Smooth muscle cell (in vitro differentiated cells): ENCODE data around the gene ETS2. TPM values are rescaled to one million over a fixed set of nuclear protein-coding genes. Genes with fewer than 3 reads are reported as not detected.
A peak's percentile ranks its signal among the peaks of the same experiment; 100 is the strongest.

Source experiments
- DNase-seq: peaks from one replicate; lab custom pipeline; 2025; ENCODE audit not compliant: unreplicated experiment; lab: John Stamatoyannopoulos, UW
- H2AFZ ChIP-seq: fragments of 200-600 bp; sonication (generic); 2 replicates; pipeline ENCODE4 v1.6.0; 2016; ENCODE audit warnings: antibody characterized with exemption, low read depth, mild to moderate bottlenecking
- H3F3A ChIP-seq: fragments of 200-600 bp; sonication (generic); 2 replicates; pipeline ENCODE4 v1.6.0; 2017; ENCODE audit warnings: antibody characterized with exemption, low read depth
- H3K27ac ChIP-seq: fragments of 200-600 bp; sonication (generic); 2 replicates; pipeline ENCODE4 v1.5.1; 2016; ENCODE audit warnings: low read depth, mild to moderate bottlenecking
- H3K27me3 ChIP-seq: fragments of 200-600 bp; sonication (generic); 2 replicates; pipeline ENCODE4 v1.6.1; 2016; ENCODE audit warnings: low read depth, mild to moderate bottlenecking
- H3K36me3 ChIP-seq: fragments of 200-600 bp; sonication (generic); 2 replicates; pipeline ENCODE4 v1.5.1; 2016; ENCODE audit warnings: low read depth
- H3K4me1 ChIP-seq: fragments of 200-600 bp; sonication (generic); 2 replicates; pipeline ENCODE4 v1.5.1; 2016; ENCODE audit warnings: low read depth
- H3K4me2 ChIP-seq: fragments of 200-600 bp; sonication (generic); 2 replicates; pipeline ENCODE4 v1.6.0; 2016; ENCODE audit warnings: mild to moderate bottlenecking
- H3K4me3 ChIP-seq: fragments of 200-600 bp; sonication (generic); 2 replicates; pipeline ENCODE4 v1.5.1; 2016; ENCODE audit warnings: mild to moderate bottlenecking
- H3K79me2 ChIP-seq: fragments of 200-600 bp; sonication (generic); 2 replicates; pipeline ENCODE4 v1.6.0; 2016; ENCODE audit warnings: low read depth, mild to moderate bottlenecking
- H3K9ac ChIP-seq: fragments of 200-600 bp; sonication (generic); 2 replicates; pipeline ENCODE4 v1.6.0; 2016; ENCODE audit warnings: low read depth
- H3K9me3 ChIP-seq: fragments of 200-600 bp; sonication (generic); replicated peaks from 2 replicates; pipeline ENCODE4 v1.5.1; 2016; ENCODE audit warnings: low read depth
- H4K20me1 ChIP-seq: fragments of 200-600 bp; sonication (generic); 2 replicates; pipeline ENCODE4 v1.6.0; 2016; ENCODE audit warnings: low read depth
- CTCF ChIP-seq: fragments of 200-600 bp; sonication (generic); IDR thresholded peaks from 2 replicates; pipeline ENCODE4 v1.5.1; 2017; ENCODE audit warnings: borderline replicate concordance, mild to moderate bottlenecking, antibody characterized with exemption; ENCODE audit not compliant: insufficient read depth, poor library complexity, severe bottlenecking
- WGBS: methylation state at CpG from one replicate; pipeline ENCODE4 v1.1.7; 2016; ENCODE audit warnings: low lambda C conversion rate; 5-methylcytosine and 5-hydroxymethylcytosine counted together
- polyA plus RNA-seq: library from polyadenylated mRNA; unstranded; fragments of >200 nt; fragmentation: Nextera tagmentation; extraction: Ambion mirVana; gene quantifications from 2 replicates; pipeline ENCODE4 v1.2.1, GENCODE V29; 2016
- total RNA-seq: library from RNA; depleted of rRNA; stranded (reverse); fragments of >200 nt; gene quantifications from 2 replicates; pipeline ENCODE4 v1.2.3, GENCODE V29; 2014

Gene ETS2
- total and polyA plus RNA-seq, 2 experiments from 2014 or later, result 65.9 to 77.7 TPM

DNA sequence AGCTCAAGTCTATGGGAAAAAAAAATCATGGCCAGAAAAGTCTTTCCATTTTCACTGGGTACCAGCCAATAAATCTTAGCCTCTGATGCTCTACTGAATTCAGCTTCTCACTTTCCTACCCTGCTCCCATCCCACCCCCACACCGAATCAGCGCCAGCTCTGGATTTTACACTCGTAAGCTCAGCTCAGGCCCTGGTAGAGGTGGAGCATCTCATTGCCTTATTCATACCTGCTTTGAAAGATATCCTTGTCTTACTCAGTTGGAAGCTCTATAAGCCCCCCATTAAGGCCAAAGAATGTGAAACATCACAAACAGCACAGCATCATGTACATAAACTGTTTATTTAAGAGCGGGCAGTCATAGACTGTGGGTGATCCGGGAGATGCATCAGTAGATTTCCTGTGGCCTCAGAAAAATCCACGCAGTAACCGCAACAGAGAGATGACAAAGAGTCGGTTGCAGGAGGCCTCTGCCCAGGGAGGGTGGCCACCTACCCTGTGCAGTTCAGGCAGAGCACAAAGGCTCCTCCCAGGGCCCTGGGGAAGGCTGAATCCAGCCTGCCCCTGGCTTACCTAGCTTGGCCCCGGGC, 36.4 kb upstream of the ETS2 start:
- H2AFZ ChIP-seq, result no peak overlapping the region
- H3K79me2 ChIP-seq, result peaks cover 26% of the 10 kb centered on the region
- no peak for DNase-seq
- peak overlapping the region; percentile 99 for H3K27ac ChIP-seq
- H3F3A ChIP-seq, result peaks cover 33% of the 10 kb centered on the region
- no peak overlapping the region for H3K4me3 ChIP-seq
- 18% methylated on average over 9 of the region's 9 CpGs for WGBS
- H3K9me3 ChIP-seq, result no peaks in the 10 kb centered on the region
- H3K4me1 ChIP-seq, result peaks cover 23% of the 10 kb centered on the region
- peaks cover 4% of the 10 kb centered on the region for H3K36me3 ChIP-seq
- H4K20me1 ChIP-seq, result no peaks in the 10 kb centered on the region
- H3K9ac ChIP-seq, result peak overlapping the region; percentile 95
- no peak for TF ChIP-seq CTCF
- peak overlapping the region; percentile 66 for H3K4me2 ChIP-seq
- H3K27me3 ChIP-seq, result no peaks in the 10 kb centered on the region

DNA sequence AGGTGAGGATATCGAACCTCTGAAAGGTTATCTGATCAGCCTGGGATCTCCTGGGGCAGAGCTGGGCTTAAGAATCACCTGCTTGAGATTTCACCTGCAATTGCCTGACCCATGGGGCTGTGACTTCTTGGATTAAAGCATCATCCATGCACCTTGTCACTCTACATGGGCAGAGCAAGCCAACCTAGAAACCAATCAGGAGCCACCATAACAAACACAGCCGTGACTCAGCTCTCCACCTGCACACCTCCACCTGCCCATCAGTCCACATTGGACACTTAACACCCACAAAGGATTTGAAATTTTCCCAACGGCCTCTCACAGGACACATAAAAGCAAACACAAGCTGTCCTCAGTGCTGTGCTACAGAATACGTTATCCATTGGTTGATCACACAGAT, 35.1 kb upstream of the ETS2 start:
- Histone ChIP-seq H4K20me1 (no peaks in the 10 kb centered on the region), H3F3A (peaks cover 33% of the 10 kb centered on the region), H3K27ac (peak overlapping the region; percentile 99), H3K36me3 (peaks cover 2% of the 10 kb centered on the region), H3K79me2 (peaks cover 14% of the 10 kb centered on the region), H3K27me3 (no peaks in the 10 kb centered on the region), H3K4me3 (no peak overlapping the region), H3K4me1 (peaks cover 23% of the 10 kb centered on the region), H2AFZ (no peak overlapping the region), H3K9ac (peak overlapping the region; percentile 95), H3K4me2 (peak overlapping the region; percentile 66), H3K9me3 (no peaks in the 10 kb centered on the region)
- TF ChIP-seq CTCF, result no peak
- no peak for DNase-seq
- WGBS, result 87% methylated on average over 4 of the region's 4 CpGs

DNA sequence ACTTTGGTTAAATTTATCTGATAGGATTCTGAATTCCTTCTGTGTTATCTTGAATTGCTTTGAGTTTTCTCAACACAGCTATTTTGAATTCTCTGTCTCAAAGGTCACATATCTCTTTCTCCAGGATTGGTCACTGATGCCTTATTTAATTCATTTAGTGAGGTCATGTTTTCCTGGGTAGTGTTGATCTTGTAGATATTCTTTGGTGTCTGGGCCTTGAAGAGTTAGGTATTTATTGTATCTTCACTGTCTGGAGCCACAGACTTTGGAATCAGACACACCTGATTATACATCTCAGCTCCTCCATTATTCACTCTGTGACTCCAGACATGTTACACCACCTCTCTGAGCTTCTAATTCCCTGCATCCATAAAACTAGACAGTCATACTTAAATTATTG, 34.2 kb upstream of the ETS2 start:
- peaks cover 6% of the 10 kb centered on the region for H3K79me2 ChIP-seq
- H3K9me3 ChIP-seq, result no peaks in the 10 kb centered on the region
- no peak overlapping the region for H2AFZ ChIP-seq
- no peak overlapping the region for H3K4me3 ChIP-seq
- no peaks in the 10 kb centered on the region for H3K27me3 ChIP-seq
- H3K9ac ChIP-seq, result peak overlapping the region; percentile 34
- no peak for DNase-seq
- H3K36me3 ChIP-seq, result no peaks in the 10 kb centered on the region
- TF ChIP-seq CTCF, result no peak
- no peaks in the 10 kb centered on the region for H4K20me1 ChIP-seq
- peak overlapping the region; percentile 99 for H3K27ac ChIP-seq
- no peak overlapping the region for H3K4me2 ChIP-seq
- H3K4me1 ChIP-seq, result peaks cover 23% of the 10 kb centered on the region
- H3F3A ChIP-seq, result peaks cover 33% of the 10 kb centered on the region

- Histone ChIP-seq H3K27ac (peak overlapping the region; percentile 99), H4K20me1 (no peaks in the 10 kb centered on the region), H3K4me2 (peak overlapping the region; percentile 36), H3F3A (peaks cover 28% of the 10 kb centered on the region), H3K9ac (peak overlapping the region; percentile 46), H3K9me3 (no peaks in the 10 kb centered on the region), H3K27me3 (no peaks in the 10 kb centered on the region), H3K79me2 (no peaks in the 10 kb centered on the region), H3K36me3 (no peaks in the 10 kb centered on the region), H3K4me1 (peaks cover 23% of the 10 kb centered on the region), H2AFZ (no peak overlapping the region), H3K4me3 (no peak overlapping the region)
- no peak for TF ChIP-seq CTCF
- DNase-seq, result no peak
Measured at GRCh38 chr21:38772646-38773045, 33.1 kb upstream of the ETS2 start.
